ENCODE results near the gene NRDC. TPM values are rescaled to one million over a fixed set of nuclear protein-coding genes. Genes with fewer than 3 reads are reported as not detected.

NRDC gene
- total RNA-seq, 1 experiment from 2014 or later = 182 TPM

DNA sequence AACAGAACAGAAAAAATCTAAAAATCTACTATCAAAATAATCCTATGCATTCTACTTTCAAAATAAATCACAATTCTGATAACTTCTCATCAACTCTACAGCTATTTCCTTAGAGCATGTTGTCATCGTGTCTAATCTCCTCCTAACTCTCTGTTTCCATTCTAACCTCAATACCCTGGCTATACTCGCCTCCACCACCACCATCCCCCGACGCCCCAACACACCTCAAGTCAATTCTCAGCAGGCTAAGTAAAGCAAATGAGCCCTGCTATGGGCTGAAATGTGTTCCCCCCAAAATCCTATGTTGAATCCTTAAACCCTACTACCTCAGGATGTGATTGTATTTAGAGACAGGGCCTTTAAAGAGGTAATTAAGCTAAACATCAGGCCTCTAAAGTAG lies 34.6 kb downstream of the NRDC start:
- DNase-seq (ENCODE audit: low read depth, low spot score) (no peak), ATAC-seq (no peak)
- no peaks in the 10 kb centered on the region for H3K9me2 ChIP-seq (ENCODE audit: insufficient read depth)
- no peaks in the 10 kb centered on the region for H3K9me3 ChIP-seq (ENCODE audit: control insufficient read depth in 1 of 2, insufficient read depth in 1 of 2, low read depth in 1 of 2, low read length in 2 of 2)
- no peak overlapping the region for H3K9ac ChIP-seq (ENCODE audit: low read length)
- ChIA-PET RAD21 (ENCODE audit: low non-redundant PET in 1 of 2, low total read pairs in 2 of 2, uncharacterized antibody in 2 of 2, unreplicated experiment in 2 of 2) (no interaction called here), CTCF (no interaction called here), POLR2A (no interaction called here)
- H3K4me1 ChIP-seq (ENCODE audit: control insufficient read depth in 1 of 2, insufficient read depth in 2 of 2, low read length in 2 of 2) = peaks cover 0 to 4% of the 10 kb centered on the region in 2 experiments; a peak in 1 of 4 replicates
- 0 out of 4 replicates have a peak, but pooled peaks cover 0 to 3% of the 10 kb centered on the region in 2 experiments for H3K36me3 ChIP-seq (ENCODE audit: control insufficient read depth in 1 of 2, insufficient read depth in 2 of 2, low read length in 2 of 2)
- H2AFZ ChIP-seq (ENCODE audit: low read depth, low read length, poor library complexity, severe bottlenecking) = no peak overlapping the region
- intact Hi-C loops (cut with micrococcal nuclease) = no loop called here
- H3K4me3 ChIP-seq (replicated peaks in 1 of 2; ENCODE audit: low read depth in 1 of 2, low read length in 2 of 2) = no peak overlapping the region
- 0 out of 2 replicates have a peak, but pooled peaks cover 3% of the 10 kb centered on the region for H4K20me1 ChIP-seq (ENCODE audit: insufficient read depth)
- no peak overlapping the region for H3K4me2 ChIP-seq (ENCODE audit: low read length)
- TF ChIP-seq ZNF274 (IDR thresholded peaks at IDR 0.05; ENCODE audit: low read depth, low read length) (no peak), RAD21 (IDR thresholded peaks at IDR 0.05; ENCODE audit: low read depth) (no peak), SRF (IDR thresholded peaks at IDR 0.05; ENCODE audit: low read depth) (no peak), FOSL1 (IDR thresholded peaks at IDR 0.05; ENCODE audit: low read depth) (no peak), SP1 (IDR thresholded peaks at IDR 0.05; ENCODE audit: low read depth) (no peak), ZFX (IDR thresholded peaks at IDR 0.05) (no peak), POLR2A (IDR thresholded peaks at IDR 0.05; ENCODE audit: borderline replicate concordance, extremely low read depth, insufficient read depth, insufficient read length) (no peak), ELF1 (IDR thresholded peaks at IDR 0.05; ENCODE audit: borderline replicate concordance, low read depth) (no peak), JUND (IDR thresholded peaks at IDR 0.05) (no peak), CEBPB (IDR thresholded peaks at IDR 0.05; ENCODE audit: low read depth) (no peak), EZH2 (IDR thresholded peaks at IDR 0.05) (no peak)
- H3K27me3 ChIP-seq (ENCODE audit: insufficient read depth, low read length) = no peaks in the 10 kb centered on the region
- no peak overlapping the region for H3K27ac ChIP-seq (ENCODE audit: low read depth, low read length)
- H3K79me2 ChIP-seq (ENCODE audit: insufficient read depth, low read length) = peaks cover 64% of the 10 kb centered on the region
- no TSS peak for BruUV-seq (replicated peaks)

DNA sequence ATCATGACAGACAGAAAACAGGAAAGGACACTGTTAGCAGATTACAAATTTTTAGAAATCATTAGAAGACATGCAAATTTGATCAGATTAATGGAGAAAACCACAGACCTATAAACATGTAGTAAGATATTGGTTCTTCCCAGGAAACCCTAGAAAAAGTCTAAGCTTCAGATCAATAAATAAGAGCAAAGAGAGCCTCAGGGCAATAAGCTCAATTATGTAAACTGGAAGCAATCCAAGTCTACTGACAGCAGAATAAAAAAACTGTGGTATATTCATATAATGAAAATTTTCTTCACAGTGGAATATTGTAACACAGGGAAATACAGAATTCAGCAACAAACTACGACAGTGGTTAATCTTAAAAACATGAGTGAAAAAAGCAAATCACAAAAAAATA lies 36.3 kb downstream of the NRDC start:
- Histone ChIP-seq H3K79me2 (ENCODE audit: insufficient read depth, low read length) (peaks cover 59% of the 10 kb centered on the region), H3K36me3 (ENCODE audit: control insufficient read depth in 1 of 2, insufficient read depth in 2 of 2, low read length in 2 of 2) (0 out of 4 replicates have a peak, but pooled peaks cover 0 to 8% of the 10 kb centered on the region in 2 experiments), H3K9me3 (ENCODE audit: control insufficient read depth in 1 of 2, insufficient read depth in 1 of 2, low read depth in 1 of 2, low read length in 2 of 2) (no peaks in the 10 kb centered on the region), H3K4me3 (replicated peaks in 1 of 2; ENCODE audit: low read depth in 1 of 2, low read length in 2 of 2) (no peak overlapping the region), H3K4me1 (ENCODE audit: control insufficient read depth in 1 of 2, insufficient read depth in 2 of 2, low read length in 2 of 2) (peaks cover 0 to 4% of the 10 kb centered on the region in 2 experiments; a peak in 1 of 4 replicates), H3K9ac (ENCODE audit: low read length) (no peak overlapping the region), H3K9me2 (ENCODE audit: insufficient read depth) (no peaks in the 10 kb centered on the region), H3K4me2 (ENCODE audit: low read length) (no peak overlapping the region), H4K20me1 (ENCODE audit: insufficient read depth) (no peaks in the 10 kb centered on the region), H3K27ac (ENCODE audit: low read depth, low read length) (no peak overlapping the region), H3K27me3 (ENCODE audit: insufficient read depth, low read length) (no peaks in the 10 kb centered on the region), H2AFZ (ENCODE audit: low read depth, low read length, poor library complexity, severe bottlenecking) (no peak overlapping the region)
- no TSS peak for BruUV-seq (replicated peaks)
- no peak for ATAC-seq
- ChIA-PET CTCF (interaction anchor here (0.6 kb wide), 1 partner anchor 546 kb away, joined by 3 read pairs; no protein-coding TSS in a partner anchor), RAD21 (ENCODE audit: low non-redundant PET in 1 of 2, low total read pairs in 2 of 2, uncharacterized antibody in 2 of 2, unreplicated experiment in 2 of 2) (no interaction called here), POLR2A (no interaction called here)
- intact Hi-C loops (cut with micrococcal nuclease) = no loop called here
- no peak for DNase-seq (ENCODE audit: low read depth, low spot score)
- no peak for TF ChIP-seq CBX3 (IDR thresholded peaks at IDR 0.05; ENCODE audit: low read depth)
- TF ChIP-seq, protein P1, sequence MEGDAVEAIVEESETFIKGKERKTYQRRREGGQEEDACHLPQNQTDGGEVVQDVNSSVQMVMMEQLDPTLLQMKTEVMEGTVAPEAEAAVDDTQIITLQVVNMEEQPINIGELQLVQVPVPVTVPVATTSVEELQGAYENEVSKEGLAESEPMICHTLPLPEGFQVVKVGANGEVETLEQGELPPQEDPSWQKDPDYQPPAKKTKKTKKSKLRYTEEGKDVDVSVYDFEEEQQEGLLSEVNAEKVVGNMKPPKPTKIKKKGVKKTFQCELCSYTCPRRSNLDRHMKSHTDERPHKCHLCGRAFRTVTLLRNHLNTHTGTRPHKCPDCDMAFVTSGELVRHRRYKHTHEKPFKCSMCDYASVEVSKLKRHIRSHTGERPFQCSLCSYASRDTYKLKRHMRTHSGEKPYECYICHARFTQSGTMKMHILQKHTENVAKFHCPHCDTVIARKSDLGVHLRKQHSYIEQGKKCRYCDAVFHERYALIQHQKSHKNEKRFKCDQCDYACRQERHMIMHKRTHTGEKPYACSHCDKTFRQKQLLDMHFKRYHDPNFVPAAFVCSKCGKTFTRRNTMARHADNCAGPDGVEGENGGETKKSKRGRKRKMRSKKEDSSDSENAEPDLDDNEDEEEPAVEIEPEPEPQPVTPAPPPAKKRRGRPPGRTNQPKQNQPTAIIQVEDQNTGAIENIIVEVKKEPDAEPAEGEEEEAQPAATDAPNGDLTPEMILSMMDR (IDR thresholded peaks at IDR 0.05 in 2 of 3, conservative IDR thresholded peaks at IDR 0.05 in 1 of 3; ENCODE audit: borderline replicate concordance in 1 of 3, insufficient read depth in 1 of 3, low read depth in 2 of 3, low read length in 2 of 3) = no peak
- no peak for TF ChIP-seq FOSL1 (IDR thresholded peaks at IDR 0.05; ENCODE audit: low read depth)
- TF ChIP-seq, protein P2, sequence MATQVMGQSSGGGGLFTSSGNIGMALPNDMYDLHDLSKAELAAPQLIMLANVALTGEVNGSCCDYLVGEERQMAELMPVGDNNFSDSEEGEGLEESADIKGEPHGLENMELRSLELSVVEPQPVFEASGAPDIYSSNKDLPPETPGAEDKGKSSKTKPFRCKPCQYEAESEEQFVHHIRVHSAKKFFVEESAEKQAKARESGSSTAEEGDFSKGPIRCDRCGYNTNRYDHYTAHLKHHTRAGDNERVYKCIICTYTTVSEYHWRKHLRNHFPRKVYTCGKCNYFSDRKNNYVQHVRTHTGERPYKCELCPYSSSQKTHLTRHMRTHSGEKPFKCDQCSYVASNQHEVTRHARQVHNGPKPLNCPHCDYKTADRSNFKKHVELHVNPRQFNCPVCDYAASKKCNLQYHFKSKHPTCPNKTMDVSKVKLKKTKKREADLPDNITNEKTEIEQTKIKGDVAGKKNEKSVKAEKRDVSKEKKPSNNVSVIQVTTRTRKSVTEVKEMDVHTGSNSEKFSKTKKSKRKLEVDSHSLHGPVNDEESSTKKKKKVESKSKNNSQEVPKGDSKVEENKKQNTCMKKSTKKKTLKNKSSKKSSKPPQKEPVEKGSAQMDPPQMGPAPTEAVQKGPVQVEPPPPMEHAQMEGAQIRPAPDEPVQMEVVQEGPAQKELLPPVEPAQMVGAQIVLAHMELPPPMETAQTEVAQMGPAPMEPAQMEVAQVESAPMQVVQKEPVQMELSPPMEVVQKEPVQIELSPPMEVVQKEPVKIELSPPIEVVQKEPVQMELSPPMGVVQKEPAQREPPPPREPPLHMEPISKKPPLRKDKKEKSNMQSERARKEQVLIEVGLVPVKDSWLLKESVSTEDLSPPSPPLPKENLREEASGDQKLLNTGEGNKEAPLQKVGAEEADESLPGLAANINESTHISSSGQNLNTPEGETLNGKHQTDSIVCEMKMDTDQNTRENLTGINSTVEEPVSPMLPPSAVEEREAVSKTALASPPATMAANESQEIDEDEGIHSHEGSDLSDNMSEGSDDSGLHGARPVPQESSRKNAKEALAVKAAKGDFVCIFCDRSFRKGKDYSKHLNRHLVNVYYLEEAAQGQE (IDR thresholded peaks at IDR 0.05; ENCODE audit: low read depth) = no peak
- no peak for TF ChIP-seq ELF1 (IDR thresholded peaks at IDR 0.05; ENCODE audit: borderline replicate concordance, low read depth)
- TF ChIP-seq JUND (IDR thresholded peaks at IDR 0.05) = no peak
- no peak for TF ChIP-seq SIN3A (IDR thresholded peaks at IDR 0.05; ENCODE audit: low read depth)
- no peak for TF ChIP-seq EZH2phosphoT487 (IDR thresholded peaks at IDR 0.05; ENCODE audit: borderline replicate concordance)
- TF ChIP-seq CEBPB (IDR thresholded peaks at IDR 0.05; ENCODE audit: low read depth) = no peak
- no peak for TF ChIP-seq RAD21 (IDR thresholded peaks at IDR 0.05; ENCODE audit: low read depth)
- TF ChIP-seq ZNF274 (IDR thresholded peaks at IDR 0.05; ENCODE audit: low read depth, low read length) = no peak
- no peak for TF ChIP-seq SRF (IDR thresholded peaks at IDR 0.05; ENCODE audit: low read depth)
- no peak for TF ChIP-seq SP1 (IDR thresholded peaks at IDR 0.05; ENCODE audit: low read depth)
- no peak for TF ChIP-seq YY1 (IDR thresholded peaks at IDR 0.05; ENCODE audit: extremely low read depth, insufficient replicate concordance, low read depth, low read length)
